ENCODE data around the gene MSANTD1.

The MSANTD1 gene

DNA sequence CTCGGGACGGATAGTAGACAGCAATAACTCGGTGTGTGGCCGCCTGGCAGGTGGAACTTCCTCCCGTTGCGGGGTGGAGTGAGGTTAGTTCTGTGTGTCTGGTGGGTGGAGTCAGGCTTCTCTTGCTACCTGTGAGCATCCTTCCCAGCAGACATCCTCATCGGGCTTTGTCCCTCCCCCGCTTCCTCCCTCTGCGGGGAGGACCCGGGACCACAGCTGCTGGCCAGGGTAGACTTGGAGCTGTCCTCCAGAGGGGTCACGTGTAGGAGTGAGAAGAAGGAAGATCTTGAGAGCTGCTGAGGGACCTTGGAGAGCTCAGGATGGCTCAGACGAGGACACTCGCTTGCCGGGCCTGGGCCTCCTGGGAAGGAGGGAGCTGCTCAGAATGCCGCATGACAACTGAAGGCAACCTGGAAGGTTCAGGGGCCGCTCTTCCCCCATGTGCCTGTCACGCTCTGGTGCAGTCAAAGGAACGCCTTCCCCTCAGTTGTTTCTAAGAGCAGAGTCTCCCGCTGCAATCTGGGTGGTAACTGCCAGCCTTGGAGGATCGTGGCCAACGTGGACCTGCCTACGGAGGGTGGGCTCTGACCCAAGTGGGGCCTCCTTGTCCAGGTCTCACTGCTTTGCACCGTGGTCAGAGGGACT, 5.7 kb upstream of the MSANTD1 start:
- H3K27me3 ChIP-seq (ENCODE audit: insufficient read depth, poor library complexity, severe bottlenecking), result no peaks in the 10 kb centered on the region
- H3K27ac ChIP-seq (replicated peaks), result no peak overlapping the region
- DNase-seq (ENCODE audit: low read depth in 1 of 2, low spot score in 1 of 2), result no peak
- no peak overlapping the region for H3K4me3 ChIP-seq (replicated peaks; ENCODE audit: insufficient read depth, low read length)
- TF ChIP-seq, protein P1, sequence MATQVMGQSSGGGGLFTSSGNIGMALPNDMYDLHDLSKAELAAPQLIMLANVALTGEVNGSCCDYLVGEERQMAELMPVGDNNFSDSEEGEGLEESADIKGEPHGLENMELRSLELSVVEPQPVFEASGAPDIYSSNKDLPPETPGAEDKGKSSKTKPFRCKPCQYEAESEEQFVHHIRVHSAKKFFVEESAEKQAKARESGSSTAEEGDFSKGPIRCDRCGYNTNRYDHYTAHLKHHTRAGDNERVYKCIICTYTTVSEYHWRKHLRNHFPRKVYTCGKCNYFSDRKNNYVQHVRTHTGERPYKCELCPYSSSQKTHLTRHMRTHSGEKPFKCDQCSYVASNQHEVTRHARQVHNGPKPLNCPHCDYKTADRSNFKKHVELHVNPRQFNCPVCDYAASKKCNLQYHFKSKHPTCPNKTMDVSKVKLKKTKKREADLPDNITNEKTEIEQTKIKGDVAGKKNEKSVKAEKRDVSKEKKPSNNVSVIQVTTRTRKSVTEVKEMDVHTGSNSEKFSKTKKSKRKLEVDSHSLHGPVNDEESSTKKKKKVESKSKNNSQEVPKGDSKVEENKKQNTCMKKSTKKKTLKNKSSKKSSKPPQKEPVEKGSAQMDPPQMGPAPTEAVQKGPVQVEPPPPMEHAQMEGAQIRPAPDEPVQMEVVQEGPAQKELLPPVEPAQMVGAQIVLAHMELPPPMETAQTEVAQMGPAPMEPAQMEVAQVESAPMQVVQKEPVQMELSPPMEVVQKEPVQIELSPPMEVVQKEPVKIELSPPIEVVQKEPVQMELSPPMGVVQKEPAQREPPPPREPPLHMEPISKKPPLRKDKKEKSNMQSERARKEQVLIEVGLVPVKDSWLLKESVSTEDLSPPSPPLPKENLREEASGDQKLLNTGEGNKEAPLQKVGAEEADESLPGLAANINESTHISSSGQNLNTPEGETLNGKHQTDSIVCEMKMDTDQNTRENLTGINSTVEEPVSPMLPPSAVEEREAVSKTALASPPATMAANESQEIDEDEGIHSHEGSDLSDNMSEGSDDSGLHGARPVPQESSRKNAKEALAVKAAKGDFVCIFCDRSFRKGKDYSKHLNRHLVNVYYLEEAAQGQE (IDR thresholded peaks at IDR 0.05; ENCODE audit: insufficient replicate concordance, low read depth), result peak; percentile 47
- no peak for TF ChIP-seq SPI1 (IDR thresholded peaks at IDR 0.05; ENCODE audit: borderline replicate concordance, low read depth)

GRCh38 chr4:3244002-3244401, 5.0 kb upstream of the MSANTD1 start:
- DNase-seq (ENCODE audit: low read depth in 1 of 2, low spot score in 1 of 2), result peak in 1 of 2 experiments; percentile 12

DNA sequence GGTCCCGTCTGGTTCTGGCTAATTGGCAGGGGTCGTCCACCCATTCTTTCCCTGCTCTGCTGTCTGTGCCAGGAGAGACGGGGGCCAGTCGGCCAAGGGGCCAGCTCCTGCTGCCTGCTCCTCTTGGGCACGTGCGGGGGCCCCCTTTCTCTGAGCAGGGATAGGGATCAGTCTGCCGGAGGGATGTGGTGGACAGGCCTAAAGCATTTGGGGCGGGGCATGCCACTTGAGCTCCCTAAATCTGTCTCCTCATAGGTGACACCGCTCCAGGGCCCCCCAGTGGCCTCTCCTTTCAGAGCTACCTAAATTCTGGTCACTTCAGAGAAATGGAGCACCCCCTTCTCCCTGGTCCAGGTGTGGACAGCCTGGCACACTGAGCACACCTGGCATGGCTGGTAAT, 4.2 kb upstream of the MSANTD1 start:
- Histone ChIP-seq H3K27ac (replicated peaks) (no peak overlapping the region), H3K4me3 (replicated peaks; ENCODE audit: insufficient read depth, low read length) (no peak overlapping the region), H3K27me3 (ENCODE audit: insufficient read depth, poor library complexity, severe bottlenecking) (no peaks in the 10 kb centered on the region)
- DNase-seq (ENCODE audit: low read depth in 1 of 2, low spot score in 1 of 2), result no peak
- TF ChIP-seq POLR2AphosphoS5 (IDR thresholded peaks at IDR 0.05; ENCODE audit: low read depth) (no peak), CTCF (IDR thresholded peaks at IDR 0.05; ENCODE audit: insufficient read depth, low read length) (no peak), SPI1 (IDR thresholded peaks at IDR 0.05; ENCODE audit: borderline replicate concordance, low read depth) (no peak), GABPA (IDR thresholded peaks at IDR 0.05; ENCODE audit: low read depth) (no peak)
- TF ChIP-seq, protein P1 (IDR thresholded peaks at IDR 0.05; ENCODE audit: insufficient replicate concordance, low read depth), result no peak

More at GRCh38 chr4:3244002-3244401, 5.0 kb upstream of the MSANTD1 start:
- Histone ChIP-seq H3K27me3 (ENCODE audit: insufficient read depth, poor library complexity, severe bottlenecking) (no peaks in the 10 kb centered on the region), H3K27ac (replicated peaks) (no peak overlapping the region), H3K4me3 (replicated peaks; ENCODE audit: insufficient read depth, low read length) (no peak overlapping the region)
- TF ChIP-seq POLR2AphosphoS5 (IDR thresholded peaks at IDR 0.05; ENCODE audit: low read depth), result peak; percentile 18; the same call in 1 of the 2 replicates
- TF ChIP-seq, protein P1 (IDR thresholded peaks at IDR 0.05; ENCODE audit: insufficient replicate concordance, low read depth), result no peak
- TF ChIP-seq CTCF (IDR thresholded peaks at IDR 0.05; ENCODE audit: insufficient read depth, low read length), result no peak
- no peak for TF ChIP-seq SPI1 (IDR thresholded peaks at IDR 0.05; ENCODE audit: borderline replicate concordance, low read depth)
- no peak for TF ChIP-seq GABPA (IDR thresholded peaks at IDR 0.05; ENCODE audit: low read depth)

Measured in HL-60 (cell line).